ENCODE measurements around the gene TGFA.

- TF ChIP-seq NFYB (IDR thresholded peaks at IDR 0.05; ENCODE audit: insufficient read depth, low read depth, low read length) = no peak
- TF ChIP-seq CTCF (IDR thresholded peaks at IDR 0.05 in 2 of 3, conservative IDR thresholded peaks at IDR 0.05 in 1 of 3; ENCODE audit: control insufficient read depth in 2 of 3, extremely low read depth in 1 of 3, insufficient read depth in 1 of 3, low read depth in 3 of 3, low read length in 3 of 3) = no peak
These were observed 2.5 kb downstream of the TGFA start for GRCh38 chr2:70551167-70551566.
